IPS-20b (cell line): ENCODE data around the gene HINT1.

Source experiments
- H3K27ac ChIP-seq: one replicate; pipeline ENCODE4 v1.5.1; 2013; ENCODE audit warnings: low read length
- H3K27me3 ChIP-seq: 2 replicates; pipeline ENCODE4 v1.6.1; 2013; ENCODE audit warnings: mild to moderate bottlenecking, low read length, inconsistent platforms; ENCODE audit not compliant: insufficient read depth
- H3K36me3 ChIP-seq: 2 replicates; pipeline ENCODE4 v1.6.1; 2013; ENCODE audit warnings: low read depth, mild to moderate bottlenecking, inconsistent platforms, low read length, moderate library complexity; ENCODE audit not compliant: insufficient read depth
- H3K4me1 ChIP-seq: 2 replicates; pipeline ENCODE4 v1.6.1; 2013; ENCODE audit warnings: mild to moderate bottlenecking, control low read depth, inconsistent platforms, low read length, moderate library complexity; ENCODE audit not compliant: insufficient read depth
- H3K4me3 ChIP-seq: 2 replicates; pipeline ENCODE4 v1.5.1; 2013; ENCODE audit warnings: mild to moderate bottlenecking, low read length, inconsistent platforms
- H3K9ac ChIP-seq: 2 replicates; pipeline ENCODE4 v1.6.1; 2013; ENCODE audit warnings: low read depth, mild to moderate bottlenecking, inconsistent platforms, low read length, moderate library complexity
- H3K9me3 ChIP-seq: 2 replicates; pipeline ENCODE4 v1.6.1; 2013; ENCODE audit warnings: mild to moderate bottlenecking, low read depth, low read length, inconsistent platforms; ENCODE audit not compliant: insufficient read depth

HINT1 gene

DNA sequence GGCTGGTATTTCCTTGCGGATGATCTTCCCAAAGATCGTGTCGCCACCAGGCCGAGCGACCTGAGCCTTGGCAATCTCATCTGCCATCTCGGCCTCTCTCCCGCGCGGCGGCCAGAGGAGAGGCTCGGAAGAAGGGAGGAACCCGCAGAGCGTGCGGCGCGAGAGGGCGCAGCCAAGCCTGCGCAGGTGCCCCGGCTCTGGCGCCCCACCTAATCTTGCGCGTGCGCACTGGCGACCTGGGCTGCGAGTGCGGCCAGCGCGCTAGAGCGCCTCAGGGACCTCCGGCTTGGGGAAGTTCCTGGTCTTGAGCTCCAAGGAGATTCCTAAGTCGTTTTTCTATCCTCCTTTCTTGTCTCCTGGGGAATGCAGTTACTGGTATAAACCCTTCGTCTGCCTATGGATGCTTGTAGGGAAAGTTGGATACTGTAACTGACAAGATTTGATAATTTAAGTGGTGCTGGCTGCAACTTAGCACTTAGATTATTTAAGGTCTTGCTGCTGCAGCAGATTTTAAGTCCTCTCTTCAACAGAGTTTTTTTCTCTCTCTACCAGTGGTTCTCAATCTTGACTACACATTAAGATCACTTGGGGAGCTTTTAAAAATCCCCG lies at the start of gene HINT1:
Gene HINT1, minus strand, starts transcription at position 138 of the 609 bp plus-strand sequence. Its CDS starts 51 bp downstream, at position 87.
- peak within 1 kb of the TSS; percentile 92 for H3K9ac ChIP-seq
- H3K4me1 ChIP-seq, result no peaks in the 10 kb centered on the region
- peaks cover 26% of the 10 kb centered on the region for H3K36me3 ChIP-seq
- no peaks in the 10 kb centered on the region for H3K27me3 ChIP-seq
- no peaks in the 10 kb centered on the region for H3K9me3 ChIP-seq
- peak within 1 kb of the TSS; percentile 90 for H3K27ac ChIP-seq
- peak within 1 kb of the TSS; percentile 88 for H3K4me3 ChIP-seq

DNA sequence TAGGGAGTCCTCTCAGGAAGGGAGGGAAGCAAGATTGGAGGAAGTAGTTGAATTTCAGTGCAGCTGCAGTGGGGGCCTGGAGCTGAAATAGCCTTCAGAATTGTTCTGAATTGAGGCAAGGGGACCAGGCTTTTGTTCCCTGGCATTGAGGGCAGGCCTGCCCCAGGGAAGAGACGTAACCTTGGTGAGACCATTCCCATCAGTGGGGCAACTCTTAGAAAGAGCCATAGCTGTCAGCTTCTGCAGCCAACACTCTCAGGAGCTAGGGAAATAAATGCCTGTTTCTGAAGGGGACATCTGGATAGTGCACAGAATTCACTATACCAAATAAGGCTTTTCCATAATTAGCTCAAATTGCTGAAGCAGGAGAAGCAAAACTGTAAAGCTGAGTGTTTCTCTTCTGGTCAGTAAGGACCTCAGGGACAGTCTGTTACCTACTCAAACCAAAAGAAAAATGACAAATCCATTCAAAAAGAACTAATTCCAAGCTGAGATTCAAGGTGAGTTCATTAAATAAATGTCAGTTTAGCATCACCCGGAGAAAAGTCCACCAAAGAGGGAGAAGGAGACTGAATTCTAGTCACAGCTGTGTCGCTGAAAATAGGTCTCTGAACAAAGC lies 49.7 kb upstream of the HINT1 start:
- Histone ChIP-seq H3K36me3 (no peaks in the 10 kb centered on the region), H3K9ac (no peak overlapping the region), H3K9me3 (no peaks in the 10 kb centered on the region), H3K27ac (no peak overlapping the region), H3K4me3 (no peak overlapping the region), H3K4me1 (no peaks in the 10 kb centered on the region), H3K27me3 (no peaks in the 10 kb centered on the region)

DNA sequence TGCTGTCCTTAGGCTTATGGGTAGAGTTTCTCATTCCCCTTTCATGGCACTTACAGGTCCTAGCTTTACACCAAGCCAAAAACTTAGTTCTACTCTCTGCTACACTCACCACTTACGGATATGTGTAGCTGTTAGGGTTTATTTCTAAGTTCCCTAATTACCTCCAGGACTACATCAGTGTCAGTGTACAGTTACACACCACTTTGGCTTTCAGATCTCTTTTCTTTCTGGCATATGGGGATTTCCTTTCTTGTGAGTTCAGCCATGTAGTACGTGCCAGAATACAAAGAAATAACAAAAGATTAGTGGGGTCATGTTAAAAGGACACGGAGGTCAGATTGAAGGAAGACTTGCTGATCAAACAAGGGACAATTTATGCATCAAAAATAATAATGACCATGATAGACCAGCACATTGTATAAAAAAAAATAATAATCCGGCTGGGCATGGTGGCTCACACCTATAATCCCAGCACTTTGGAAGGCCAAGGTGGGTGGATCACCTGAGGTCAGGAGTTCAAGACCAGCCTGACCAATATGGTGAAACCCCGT lies 47.5 kb upstream of the HINT1 start:
- no peaks in the 10 kb centered on the region for H3K27me3 ChIP-seq
- H3K4me1 ChIP-seq, result no peaks in the 10 kb centered on the region
- H3K9me3 ChIP-seq, result no peaks in the 10 kb centered on the region
- H3K9ac ChIP-seq, result no peak overlapping the region
- H3K36me3 ChIP-seq, result no peaks in the 10 kb centered on the region
- no peak overlapping the region for H3K4me3 ChIP-seq
- no peak overlapping the region for H3K27ac ChIP-seq

DNA sequence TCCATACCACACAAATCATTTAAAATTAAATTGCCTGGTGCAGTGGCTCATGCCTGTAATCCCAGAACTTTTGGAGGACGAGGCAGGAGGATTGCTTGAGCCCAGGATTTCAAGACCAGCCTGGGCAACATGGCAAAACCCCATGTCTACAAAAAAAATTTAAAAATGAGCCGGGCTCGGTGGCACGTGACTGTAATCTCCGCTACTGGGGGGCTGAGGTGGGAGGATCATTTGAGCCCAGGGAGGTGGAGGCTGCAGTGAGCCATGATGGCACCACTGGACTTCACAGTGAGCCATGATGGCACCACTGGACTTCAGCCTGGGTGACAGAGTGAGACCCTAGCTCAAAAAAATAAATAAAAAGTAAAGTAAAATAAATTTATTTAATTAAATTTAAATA lies 46.6 kb upstream of the HINT1 start:
- Histone ChIP-seq H3K36me3 (no peaks in the 10 kb centered on the region), H3K9me3 (no peaks in the 10 kb centered on the region), H3K27ac (no peak overlapping the region), H3K4me1 (no peaks in the 10 kb centered on the region), H3K9ac (no peak overlapping the region), H3K27me3 (no peaks in the 10 kb centered on the region), H3K4me3 (no peak overlapping the region)

DNA sequence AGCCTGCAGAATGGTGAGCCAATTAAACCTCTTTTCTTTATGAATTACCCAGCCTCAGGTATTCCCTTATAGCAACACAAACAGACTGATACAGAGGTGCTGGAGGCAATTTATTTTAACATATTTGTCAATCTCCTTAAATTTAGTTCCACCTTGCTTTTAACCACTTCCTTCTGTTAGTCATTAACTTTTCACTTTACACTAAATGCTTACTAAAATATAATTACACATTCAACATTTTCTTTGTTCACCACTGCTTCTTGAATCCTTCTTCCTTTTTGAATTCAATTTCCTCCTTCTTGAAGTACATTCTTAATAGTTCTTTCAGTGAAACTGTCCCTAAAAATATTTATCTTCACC lies 45.1 kb upstream of the HINT1 start:
- H3K27me3 ChIP-seq, result no peaks in the 10 kb centered on the region
- H3K27ac ChIP-seq, result no peak overlapping the region
- no peaks in the 10 kb centered on the region for H3K4me1 ChIP-seq
- no peak overlapping the region for H3K9ac ChIP-seq
- H3K4me3 ChIP-seq, result no peak overlapping the region
- no peaks in the 10 kb centered on the region for H3K9me3 ChIP-seq
- no peaks in the 10 kb centered on the region for H3K36me3 ChIP-seq

DNA sequence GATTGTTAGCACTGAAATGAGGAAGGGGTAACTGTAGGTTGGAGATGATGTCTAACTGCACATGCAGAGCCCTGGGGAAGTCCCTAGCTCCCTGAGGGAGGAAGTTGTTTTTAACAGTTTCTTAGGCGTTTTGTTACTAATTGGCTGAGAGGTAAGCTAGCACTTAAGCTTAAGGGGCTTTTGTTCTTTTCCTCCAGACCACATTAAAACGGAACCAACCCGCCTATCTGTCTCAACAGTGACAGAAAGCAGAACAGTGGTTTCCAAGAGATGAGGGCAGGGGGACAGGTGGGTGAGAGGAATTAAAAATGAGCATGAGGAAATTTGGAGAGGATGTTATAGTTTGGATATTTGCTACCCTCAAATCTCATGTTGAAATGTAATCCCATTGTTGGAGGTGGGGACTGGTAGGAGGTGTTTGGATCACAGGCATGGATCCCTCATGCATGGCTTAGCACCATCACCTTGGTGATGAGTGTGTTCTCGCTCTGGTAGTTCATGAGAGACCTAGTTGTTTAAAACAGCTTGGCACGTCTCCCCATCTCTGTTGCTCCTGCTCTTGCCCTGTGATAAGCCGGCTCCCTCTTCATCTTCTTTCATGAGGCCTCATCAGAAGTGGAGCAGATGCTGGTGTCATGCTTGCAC lies 44.6 kb upstream of the HINT1 start:
- no peak overlapping the region for H3K27ac ChIP-seq
- no peak overlapping the region for H3K4me3 ChIP-seq
- H3K9ac ChIP-seq, result no peak overlapping the region
- no peaks in the 10 kb centered on the region for H3K36me3 ChIP-seq
- H3K9me3 ChIP-seq, result no peaks in the 10 kb centered on the region
- no peaks in the 10 kb centered on the region for H3K4me1 ChIP-seq
- no peaks in the 10 kb centered on the region for H3K27me3 ChIP-seq

DNA sequence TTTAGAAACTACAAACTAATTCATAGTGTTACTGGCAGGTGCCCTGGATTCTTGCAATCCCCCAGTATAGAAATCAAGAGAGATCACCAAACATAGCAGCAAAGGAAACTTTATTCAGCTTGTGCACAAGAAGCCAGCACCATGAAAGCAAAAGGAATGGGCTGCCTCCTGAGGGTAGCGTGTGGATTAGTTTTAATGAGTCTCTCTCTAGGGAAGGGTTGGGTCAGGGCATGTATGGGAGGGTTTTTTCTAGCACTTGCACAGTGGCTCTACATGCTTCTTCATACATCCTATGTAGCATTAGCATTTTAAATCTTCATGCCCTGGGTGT lies 44.1 kb upstream of the HINT1 start:
- H3K36me3 ChIP-seq, result no peaks in the 10 kb centered on the region
- H3K9me3 ChIP-seq, result no peaks in the 10 kb centered on the region
- H3K4me3 ChIP-seq, result no peak overlapping the region
- H3K27ac ChIP-seq, result no peak overlapping the region
- H3K27me3 ChIP-seq, result no peaks in the 10 kb centered on the region
- no peak overlapping the region for H3K9ac ChIP-seq
- no peaks in the 10 kb centered on the region for H3K4me1 ChIP-seq

DNA sequence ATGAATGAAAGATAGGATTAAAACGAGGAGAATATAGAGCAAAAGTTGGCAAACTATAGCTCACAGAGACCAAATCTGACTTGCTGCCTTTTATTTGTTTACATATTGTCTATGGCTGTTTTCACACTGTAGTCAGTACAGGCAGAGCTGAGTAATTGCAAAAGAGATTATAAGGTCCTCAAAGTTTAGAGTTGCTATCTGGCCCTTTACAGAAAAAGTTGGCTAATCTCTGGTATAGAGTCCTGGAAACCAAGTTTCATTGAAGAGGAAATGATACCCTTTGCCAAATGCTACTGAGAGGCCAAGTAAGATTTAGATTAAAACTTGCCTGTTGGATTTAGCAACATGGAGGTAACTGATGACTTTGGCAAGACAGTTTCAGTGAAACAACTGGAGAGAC lies 41.7 kb upstream of the HINT1 start:
- no peak overlapping the region for H3K27ac ChIP-seq
- H3K27me3 ChIP-seq, result no peaks in the 10 kb centered on the region
- H3K36me3 ChIP-seq, result no peaks in the 10 kb centered on the region
- no peaks in the 10 kb centered on the region for H3K9me3 ChIP-seq
- no peak overlapping the region for H3K9ac ChIP-seq
- H3K4me3 ChIP-seq, result no peak overlapping the region
- H3K4me1 ChIP-seq, result no peaks in the 10 kb centered on the region

DNA sequence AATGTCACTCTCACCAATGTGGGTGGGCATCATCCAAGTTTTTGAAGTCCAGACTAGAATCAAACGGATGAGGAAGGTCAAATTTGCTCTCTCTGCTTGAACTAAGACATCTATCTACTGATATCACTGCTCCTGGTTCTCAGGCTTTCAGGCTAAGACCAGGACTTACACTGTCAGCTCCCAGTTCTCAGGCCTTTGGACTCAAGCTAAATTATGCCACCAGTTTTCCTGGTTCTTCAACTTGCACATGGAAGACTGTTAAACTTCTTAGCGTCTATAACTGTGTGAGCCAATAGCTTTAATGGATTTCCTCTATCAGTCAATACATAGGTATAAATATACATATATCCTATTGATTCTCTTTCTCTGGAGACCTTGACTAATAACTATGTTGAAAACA lies 41.0 kb upstream of the HINT1 start:
- no peak overlapping the region for H3K4me3 ChIP-seq
- H3K36me3 ChIP-seq, result no peaks in the 10 kb centered on the region
- H3K9me3 ChIP-seq, result no peaks in the 10 kb centered on the region
- no peak overlapping the region for H3K9ac ChIP-seq
- H3K27ac ChIP-seq, result no peak overlapping the region
- H3K27me3 ChIP-seq, result no peaks in the 10 kb centered on the region
- no peaks in the 10 kb centered on the region for H3K4me1 ChIP-seq

DNA sequence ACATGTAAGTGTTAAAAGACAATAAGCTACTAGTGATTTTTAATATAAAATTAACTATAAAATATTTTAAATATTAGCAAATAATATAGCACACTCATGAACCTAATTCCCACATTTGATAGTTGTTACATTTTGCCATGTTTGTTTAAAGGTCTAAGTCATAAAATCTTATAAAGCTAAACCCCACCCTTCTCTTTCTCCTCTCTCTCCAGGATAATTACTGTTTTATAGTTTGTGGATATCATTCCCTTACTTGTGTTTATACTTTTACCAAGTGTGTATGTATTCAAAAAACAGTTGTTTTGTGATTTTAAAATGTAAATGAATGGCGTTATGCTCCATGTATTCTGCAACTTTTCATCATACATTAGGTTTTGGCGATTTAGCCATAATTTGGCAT lies 39.9 kb upstream of the HINT1 start:
- Histone ChIP-seq H3K4me3 (no peak overlapping the region), H3K36me3 (no peaks in the 10 kb centered on the region), H3K4me1 (no peaks in the 10 kb centered on the region), H3K9me3 (no peaks in the 10 kb centered on the region), H3K9ac (no peak overlapping the region), H3K27me3 (no peaks in the 10 kb centered on the region), H3K27ac (no peak overlapping the region)

DNA sequence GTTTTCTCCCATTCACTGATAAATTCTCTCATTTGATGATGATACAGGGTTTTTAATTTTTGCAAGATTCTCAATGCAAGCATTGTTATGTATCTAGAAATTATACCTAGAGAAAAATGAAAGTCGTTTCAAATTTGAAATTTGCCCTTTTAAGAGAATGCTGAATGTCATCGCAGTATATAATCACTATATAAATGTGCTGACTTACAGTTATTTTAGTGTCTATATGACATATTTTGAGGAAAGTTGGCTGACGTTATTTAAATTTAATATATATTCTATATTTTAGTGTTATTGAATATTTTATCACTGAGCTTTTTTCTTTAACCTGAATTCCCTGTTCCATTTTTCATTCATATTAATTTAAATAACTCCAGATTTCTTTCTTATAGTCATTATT lies 35.5 kb upstream of the HINT1 start:
- no peaks in the 10 kb centered on the region for H3K4me1 ChIP-seq
- no peak overlapping the region for H3K27ac ChIP-seq
- no peaks in the 10 kb centered on the region for H3K36me3 ChIP-seq
- no peaks in the 10 kb centered on the region for H3K27me3 ChIP-seq
- no peak overlapping the region for H3K9ac ChIP-seq
- no peak overlapping the region for H3K4me3 ChIP-seq
- H3K9me3 ChIP-seq, result no peaks in the 10 kb centered on the region

DNA sequence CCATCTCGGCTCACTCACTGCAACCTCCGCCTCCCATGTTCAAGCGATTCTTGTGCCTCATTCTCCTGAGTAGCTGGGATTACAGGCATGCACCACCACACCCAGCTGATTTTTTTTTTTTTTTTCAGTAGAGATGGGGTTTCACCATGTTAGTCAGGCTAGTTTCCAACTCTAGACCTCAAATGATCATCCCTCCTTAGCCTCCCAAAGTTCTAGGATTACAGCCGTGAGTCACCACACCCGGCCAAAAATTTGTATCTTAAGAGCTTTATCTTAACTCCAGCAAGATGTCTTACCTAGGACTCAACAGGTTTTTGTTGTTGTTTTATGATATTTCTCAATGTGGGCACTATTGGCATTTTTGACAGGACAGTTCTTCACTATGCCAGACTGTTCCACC lies 33.6 kb upstream of the HINT1 start:
- H3K4me3 ChIP-seq, result no peak overlapping the region

More for the DNA sequence above, 33.6 kb upstream of the HINT1 start:
- H3K36me3 ChIP-seq, result no peaks in the 10 kb centered on the region
- no peaks in the 10 kb centered on the region for H3K4me1 ChIP-seq
- no peaks in the 10 kb centered on the region for H3K27me3 ChIP-seq
- H3K9me3 ChIP-seq, result no peaks in the 10 kb centered on the region
- no peak overlapping the region for H3K9ac ChIP-seq
- no peak overlapping the region for H3K27ac ChIP-seq
